Activated naive CD4-positive, alpha-beta T cell treated with Interleukin-2 at 50 U/mL for 16 hours (primary cell): Measurements from ENCODE around the gene DACH1.
"Not testable (repeated sequence)": the region's sequence is repeated elsewhere in the genome, so short reads cannot be mapped to it uniquely, and the experiment has no call there.

ENCODE experiments used
- DNase-seq: peaks from one replicate; pipeline ENCODE4 v3.0.0-alpha.2; 2020

The DACH1 gene

DNA sequence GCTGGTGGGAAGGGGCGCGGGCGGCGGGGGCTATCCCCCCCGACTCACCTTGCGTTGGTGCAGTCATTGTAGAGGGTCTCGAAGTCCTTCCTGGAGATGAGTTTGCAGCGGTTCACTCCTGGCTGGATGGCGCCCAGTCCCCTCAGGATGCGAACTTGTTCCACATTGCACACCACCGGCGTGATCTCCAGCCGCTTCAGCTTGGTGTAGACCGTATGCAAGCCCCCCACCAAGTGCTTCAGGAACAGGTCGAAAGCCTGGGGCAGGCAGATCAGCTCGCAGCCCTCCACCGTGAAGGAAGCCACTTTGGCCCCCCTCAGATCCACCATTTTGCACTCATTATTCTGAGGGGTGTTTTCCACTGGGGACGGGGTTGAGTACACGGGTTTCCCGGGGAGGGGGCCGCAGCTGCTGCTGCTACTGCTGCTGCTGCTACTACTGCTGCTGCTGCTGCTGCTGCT lies 1.1 kb downstream of the DACH1 start:
- no peak for DNase-seq

DNA sequence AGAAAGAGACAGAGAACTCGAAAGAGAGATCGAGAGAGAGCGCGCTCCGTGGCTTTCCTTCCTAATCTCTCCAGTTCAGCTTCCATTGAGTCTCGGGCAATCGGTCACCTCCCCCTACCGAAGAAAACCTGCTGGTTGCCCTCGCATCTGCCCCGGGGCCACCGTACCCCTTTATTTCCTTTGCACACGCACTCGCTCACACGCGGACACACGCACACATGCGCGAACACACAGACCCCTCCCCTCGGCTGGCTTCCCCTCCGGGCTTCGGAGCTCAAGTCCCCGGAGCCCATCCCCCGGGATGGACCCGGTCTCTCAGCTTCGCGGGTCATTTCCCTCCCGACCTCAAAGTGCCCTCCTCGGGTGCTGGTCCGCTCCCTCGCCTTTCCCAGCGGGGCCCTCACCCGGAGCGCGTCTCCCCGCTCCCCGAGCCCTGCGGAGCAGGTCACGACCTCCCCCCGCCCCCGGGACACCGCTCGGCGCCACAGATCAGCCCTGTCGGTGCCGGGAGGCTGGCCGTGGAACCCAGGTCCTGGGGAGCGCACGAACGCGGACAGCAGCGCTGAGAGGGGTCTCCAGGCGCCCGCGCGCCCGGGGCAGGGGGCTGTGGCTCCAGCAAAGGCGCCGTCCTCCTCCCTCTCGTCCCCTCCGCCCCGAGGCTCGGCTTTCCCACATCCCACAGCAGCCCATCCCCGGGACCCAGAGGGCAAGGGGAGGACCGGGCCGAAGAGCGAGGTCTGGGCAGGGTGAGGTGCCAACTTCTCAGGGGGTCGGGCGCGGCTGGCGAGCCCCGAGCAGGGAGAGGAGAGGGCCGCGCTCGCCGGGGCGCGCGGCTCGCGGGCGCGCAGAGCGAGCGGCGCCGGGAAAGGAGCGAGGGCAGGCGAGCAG lies 1.8 kb downstream of the DACH1 start:
- no peak for DNase-seq

DNA sequence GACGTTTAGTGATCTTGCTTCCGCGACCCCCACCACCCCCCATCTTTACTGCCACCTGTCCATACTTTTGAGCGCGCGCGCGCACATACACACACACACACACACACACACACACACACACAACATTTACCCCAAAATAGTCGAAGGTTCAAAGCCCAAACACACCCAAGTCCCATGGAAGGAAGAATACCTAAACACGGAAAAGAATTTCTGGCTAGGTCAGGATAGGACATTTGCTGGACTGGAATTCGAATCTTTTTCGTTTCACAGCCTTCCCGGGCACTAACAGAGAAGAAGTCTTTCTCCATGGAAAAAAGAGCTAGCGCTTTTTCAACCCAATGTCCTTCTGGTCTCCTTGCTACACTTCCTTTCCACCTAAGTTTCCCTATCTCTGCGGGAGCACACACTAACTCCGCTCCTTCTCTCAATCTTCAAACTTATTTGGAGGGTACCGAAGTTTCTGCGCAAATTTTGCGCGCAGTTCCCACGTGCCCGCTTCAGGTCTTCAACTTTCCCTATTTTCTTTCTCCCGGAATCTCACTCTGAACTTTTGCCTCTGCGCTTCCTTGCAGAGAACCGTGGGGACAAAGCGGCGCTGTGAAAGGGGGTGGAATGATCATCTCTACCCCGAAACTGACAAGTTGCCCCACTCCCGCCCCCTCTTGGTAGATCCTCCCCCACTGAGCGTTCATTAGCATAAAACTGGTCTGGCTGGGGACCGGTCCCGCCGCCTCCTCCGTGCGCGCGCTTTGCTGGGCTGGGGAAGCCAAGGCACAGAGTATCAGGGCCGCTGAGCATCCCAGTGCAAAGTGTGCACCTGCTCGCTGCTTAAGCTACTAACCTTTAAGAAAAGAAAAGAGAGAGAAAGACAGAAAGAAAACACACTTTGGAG lies 2.7 kb downstream of the DACH1 start:
- no peak for DNase-seq

DNA sequence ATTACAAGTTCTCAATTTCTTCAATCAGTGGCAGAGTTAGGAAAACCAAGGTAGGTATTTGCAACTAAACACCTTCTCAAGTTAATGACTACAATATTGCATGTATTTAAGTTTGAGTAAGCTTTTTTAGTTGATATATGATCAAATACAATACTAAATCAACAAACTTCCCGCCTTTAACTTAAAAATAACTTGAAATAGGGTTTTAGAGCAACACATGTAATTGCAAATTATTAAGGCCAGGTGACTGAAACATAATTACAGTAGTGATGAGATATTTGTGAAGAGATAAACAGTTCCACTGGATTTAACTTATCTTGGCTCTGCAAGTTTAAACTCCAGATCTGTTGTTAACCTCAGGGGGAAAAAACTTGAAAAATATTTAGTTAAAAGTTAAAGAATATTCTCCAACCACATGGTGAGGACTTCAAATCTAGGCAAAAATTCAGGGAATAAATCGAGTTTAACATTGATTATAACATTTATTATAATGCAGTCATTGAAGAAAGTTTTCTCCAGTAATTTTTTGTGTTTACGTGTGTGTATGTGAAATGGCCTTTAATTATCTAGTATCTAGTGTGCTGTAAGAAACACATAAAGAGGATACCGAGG lies 3.6 kb downstream of the DACH1 start:
- no peak for DNase-seq

DNA sequence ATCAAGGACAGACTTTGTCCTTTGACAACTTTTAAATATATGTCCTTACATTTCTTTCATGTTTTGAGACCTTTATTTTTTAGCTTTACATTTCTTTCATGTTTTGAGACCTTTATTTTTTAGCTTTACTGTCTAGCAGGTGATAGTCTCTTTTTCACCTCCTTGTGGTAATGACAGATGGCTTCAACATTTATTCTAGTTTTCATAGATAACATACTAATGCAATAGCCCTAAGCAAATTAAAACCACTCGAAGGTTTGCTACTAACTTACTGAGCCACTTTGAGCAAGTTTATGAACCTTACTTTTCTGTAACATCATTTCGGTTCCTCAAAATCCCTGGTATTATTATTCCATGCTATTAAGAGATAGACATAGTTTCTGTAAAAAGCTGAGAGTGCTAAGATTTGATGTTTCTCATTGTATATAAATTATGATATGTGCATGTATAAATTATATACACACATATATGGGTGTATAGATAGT lies 4.5 kb downstream of the DACH1 start:
- DNase-seq = no peak

DNA sequence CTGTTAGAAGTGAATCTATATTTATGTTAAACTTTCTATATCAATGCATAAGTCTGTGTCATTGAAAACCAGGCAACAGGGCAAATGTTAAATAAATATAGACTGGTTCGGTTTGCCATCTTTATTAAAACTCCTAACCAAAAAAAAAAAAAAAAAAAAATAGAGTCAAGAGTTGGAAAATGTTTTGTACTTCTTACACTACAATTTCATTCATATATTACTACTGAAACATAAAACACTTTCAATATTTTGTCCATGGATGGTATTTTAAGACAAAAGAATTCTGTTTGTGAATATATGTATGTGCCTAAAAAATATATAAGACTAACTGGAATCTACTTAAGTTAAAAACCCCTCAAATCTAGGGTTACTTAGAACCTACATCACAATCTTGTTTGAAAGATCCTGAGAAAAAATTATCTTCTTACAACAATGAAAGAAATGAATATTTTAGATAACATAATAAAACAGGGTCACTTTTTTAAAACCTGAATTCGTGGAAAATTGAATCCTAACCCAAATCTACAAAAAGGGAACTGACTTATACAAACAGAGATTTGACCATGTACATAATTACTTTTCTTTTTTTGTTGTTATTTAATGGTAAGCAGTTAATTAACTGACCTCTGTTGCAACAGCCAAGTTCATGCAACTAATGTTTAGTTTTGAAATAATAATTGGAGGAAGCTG lies 5.1 kb downstream of the DACH1 start:
- DNase-seq = no peak

DNA sequence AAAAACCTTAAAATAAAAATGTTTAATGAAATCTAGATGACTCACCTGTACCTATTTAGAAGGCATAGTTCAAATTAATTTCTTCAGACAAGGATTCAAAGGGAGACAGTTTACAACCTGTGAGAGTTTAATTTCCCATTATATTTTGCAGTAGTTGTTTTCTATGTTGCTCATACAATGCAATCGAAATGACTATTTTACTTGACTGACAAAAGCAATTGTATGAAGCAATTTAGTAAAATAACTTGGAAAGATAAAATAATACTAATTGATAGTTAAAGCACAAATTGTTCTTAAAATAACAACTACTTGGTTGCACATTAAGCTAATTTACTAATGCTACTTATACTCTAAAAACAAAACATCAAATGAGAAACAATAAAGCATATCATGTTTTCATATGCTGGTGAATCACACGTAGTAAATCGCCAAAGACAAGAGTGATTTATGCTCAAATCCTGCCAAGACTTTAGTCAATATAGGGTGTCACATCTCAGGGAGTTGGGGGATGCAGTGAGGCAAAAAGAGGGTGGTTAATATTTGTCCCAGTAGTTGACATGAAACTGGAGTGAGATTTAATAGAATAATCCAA lies 6.4 kb downstream of the DACH1 start:
- DNase-seq = no peak

DNA sequence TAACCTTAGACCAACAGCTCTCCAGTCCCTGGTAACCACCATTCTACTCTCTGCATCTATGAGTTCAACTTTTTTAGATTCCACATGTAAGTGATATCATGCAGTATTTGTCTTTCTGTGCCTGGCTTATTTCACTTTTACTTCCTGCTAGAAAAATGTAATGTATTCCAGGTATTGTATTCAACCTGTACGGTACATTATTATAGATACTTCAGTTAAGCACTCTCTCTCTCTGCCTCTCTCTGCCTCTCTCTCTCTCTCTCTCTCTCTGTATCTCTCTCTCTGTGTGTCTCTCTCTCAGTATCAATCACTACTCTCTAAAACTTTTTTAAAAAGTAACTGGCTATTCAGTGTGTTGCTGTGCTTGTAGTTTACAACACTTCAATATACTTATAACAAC lies 8.4 kb downstream of the DACH1 start:
- no peak for DNase-seq

DNA sequence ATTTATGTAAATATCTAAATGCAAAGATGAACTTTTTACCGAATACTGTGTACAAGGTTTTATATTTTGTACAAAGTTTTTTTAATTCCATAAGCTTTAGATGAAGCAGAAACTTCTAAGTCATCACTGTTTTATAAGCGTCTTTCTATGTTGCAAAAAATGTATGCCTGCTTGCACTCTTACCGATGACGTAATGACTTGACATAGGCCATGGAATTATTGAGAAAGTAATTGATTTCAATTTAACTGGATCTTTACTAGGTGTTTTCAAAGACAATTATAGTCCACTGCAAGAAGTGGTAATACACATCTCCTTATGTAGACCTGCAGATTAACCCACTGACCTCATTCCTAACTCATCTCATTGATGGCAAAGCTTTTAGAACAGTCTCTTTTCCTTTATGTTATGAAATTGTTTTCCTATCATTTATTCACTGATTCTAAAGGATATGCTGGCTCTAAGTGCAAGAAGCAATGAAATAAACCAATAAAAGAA lies 10.4 kb downstream of the DACH1 start:
- no peak for DNase-seq

DNA sequence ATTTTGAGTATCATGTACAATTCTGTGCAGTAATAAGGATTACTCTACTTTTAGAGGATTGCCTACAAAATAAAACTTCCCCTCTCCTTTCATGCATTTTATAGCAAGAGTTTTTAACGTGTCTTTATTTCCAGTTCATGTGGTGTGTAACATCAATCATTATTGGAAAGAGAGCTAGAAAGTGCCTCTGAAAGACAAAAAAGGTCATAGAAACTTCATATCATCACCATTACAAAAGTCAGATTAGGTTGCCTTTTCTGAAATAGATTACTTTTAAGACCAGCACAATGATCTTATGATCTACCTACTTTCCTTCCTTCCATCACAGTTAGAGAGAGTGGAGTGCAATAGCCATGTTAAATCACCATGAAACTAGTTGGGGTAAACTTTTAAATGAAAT lies 12.6 kb downstream of the DACH1 start:
- no peak for DNase-seq

DNA sequence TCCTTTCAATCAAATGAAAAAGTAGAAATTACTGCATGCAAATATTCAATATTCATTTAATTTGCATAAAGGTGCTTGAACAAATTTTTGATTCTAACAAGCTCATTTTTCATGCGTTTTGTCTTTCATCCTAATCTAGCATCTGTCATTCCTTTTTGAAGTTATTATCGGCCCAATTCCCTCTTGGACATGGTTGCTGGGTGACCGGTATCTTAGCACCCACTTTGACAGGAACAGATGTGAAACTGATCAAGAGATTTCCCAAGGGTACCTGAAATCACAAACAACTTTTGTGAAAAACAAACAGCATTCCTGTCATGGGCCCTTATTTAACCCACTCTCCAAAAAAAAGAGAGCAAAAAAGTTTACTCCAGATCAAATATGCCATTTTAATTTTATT lies 13.3 kb downstream of the DACH1 start:
- no peak for DNase-seq

DNA sequence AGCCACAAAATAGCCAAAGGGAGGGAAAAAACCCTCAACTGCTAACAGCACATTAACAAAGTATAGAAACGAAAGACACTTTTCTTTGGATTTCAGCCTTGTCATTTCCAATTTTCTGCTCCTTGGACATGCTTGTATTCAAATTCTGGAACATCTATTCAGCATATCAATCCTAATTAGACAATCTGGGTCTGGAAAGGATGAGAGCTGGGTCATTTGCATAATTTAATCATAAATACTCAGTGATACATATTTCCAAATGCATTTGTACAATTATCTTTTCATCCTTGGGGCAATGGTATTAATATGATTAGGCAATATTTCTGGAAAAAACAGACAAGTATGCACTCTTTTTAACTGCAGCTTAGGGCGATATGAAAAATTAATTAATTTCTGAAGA lies 14.3 kb downstream of the DACH1 start:
- no peak for DNase-seq

DNA sequence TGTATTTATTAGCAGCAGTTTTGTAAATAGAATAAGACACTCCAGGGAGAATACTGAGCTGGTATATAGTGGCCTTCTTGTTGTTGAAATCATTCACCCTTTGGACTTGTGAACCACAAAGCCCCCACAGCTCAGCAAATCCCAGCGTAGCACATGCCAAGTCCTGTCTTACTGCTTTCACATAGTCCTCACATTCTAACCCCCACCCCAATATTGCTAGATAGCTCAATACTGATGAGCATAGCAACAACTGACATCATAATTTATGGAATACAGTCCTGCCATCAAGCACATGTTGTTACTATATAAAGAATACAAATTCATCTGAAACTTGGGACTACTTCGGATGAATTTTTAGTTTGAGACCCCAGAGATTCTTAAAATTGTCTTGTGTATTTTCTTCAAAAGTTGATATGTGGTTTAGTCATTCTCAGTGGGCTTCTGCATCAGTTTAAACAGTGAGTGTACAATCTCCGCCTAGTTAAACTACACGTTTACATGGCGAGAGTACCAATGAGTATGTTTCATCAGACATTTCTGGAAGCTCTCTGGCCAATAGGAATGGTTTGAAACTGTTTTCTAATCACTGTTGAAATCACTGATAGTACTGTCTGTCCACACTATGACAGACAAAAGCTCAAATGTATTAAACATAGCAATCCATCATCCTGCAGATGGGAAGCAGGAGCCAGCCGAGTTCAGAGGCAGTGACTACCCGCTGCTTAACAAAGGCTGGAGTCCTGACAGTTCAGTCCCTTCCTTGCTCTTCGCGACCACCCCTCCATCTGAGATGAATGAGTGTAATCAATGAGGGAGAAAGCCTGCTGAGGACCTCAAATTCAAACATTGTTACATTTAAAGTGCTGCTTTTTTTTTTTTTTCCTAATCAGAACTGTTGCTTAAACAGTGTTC lies 15.2 kb downstream of the DACH1 start:
- DNase-seq = no peak

DNA sequence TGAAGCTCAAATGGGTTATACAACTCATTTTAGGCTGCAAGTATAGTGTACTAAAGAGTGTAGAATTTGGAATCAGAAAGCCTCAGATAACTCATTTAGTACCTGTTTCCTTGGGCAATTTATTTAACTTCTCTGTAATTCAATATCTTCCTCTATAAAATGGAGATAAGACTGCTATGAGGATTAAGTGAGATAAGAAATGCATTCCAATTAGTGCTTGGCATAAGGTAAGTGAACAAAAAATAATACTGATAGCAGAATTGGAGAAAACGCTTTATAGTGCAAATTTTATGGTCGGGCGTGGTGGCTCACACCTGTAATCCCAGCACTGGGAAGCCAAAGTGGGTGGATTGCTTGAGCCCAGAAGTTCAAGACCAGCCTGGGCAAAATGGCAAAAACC lies 25.0 kb downstream of the DACH1 start:
- DNase-seq = no peak

DNA sequence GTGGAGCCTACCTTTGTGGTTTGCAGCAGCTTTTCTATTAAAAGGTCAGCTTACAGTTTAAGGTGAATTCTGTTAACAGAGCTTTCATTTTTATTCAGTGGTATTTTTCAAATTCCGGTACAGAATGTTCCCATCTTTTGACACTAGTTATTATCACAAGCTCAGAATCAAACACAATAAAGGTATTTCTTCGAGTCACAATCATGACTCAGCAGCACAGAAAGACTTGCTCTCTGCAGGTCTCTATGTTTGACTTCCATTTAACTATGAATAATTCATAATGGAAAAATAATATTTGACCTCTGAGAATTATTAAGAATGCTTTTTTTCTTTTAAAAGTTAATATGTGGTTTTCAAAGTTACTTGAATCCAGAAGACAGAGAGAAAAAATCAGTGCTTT lies 28.2 kb downstream of the DACH1 start:
- DNase-seq = no peak

DNA sequence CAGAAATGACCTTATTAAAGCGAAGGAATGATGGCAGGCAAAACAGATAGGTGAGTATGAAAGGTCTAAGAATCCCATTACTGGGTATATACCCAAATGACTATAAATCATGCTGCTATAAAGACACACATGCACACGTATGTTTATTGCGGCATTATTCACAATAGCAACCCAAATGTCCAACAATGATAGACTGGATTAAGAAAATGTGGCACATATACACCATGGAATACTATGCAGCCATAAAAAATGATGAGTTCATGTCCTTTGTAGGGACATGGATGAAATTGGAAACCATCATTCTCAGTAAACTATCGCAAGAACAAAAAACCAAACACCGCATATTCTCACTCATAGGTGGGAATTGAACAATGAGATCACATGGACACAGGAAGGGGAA lies 29.4 kb downstream of the DACH1 start:
- DNase-seq = not testable (repeated sequence)

DNA sequence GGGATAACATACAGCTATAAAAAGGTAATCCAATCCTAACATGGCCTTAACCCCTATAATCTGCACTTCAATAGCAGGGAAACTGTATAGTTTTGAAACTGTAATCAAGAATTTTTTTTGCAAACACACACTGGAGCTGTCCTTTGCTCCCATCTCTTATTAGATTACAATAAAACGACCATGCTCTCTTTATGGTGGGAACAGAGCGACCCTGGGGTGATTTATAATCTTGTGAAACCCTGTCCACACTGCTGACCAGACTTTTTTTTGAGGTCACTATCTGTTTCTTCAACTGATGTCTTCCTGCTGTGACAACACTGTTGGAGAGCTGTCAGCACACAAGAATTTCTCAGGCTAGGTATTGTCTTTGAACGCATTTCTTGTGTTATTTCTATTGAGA lies 35.3 kb downstream of the DACH1 start:
- no peak for DNase-seq

DNA sequence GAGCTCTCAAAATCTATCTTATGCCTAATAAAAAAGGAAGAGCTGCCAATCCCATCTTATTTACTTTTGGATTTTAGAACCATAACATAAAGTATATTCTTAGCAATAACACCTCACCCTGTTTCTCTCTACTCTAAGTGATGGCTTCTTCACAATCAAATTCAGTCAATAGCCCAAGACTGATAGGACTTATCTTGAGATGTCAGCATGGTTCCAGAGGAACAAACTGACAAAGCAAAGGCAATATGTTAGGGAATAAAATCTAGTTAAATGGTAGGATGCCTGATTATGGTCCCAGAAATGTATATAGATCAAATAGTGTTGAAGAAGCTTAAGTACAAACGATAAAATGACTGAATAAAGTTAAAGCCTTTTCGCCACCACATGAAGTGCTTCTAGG lies 36.3 kb downstream of the DACH1 start:
- DNase-seq = no peak

DNA sequence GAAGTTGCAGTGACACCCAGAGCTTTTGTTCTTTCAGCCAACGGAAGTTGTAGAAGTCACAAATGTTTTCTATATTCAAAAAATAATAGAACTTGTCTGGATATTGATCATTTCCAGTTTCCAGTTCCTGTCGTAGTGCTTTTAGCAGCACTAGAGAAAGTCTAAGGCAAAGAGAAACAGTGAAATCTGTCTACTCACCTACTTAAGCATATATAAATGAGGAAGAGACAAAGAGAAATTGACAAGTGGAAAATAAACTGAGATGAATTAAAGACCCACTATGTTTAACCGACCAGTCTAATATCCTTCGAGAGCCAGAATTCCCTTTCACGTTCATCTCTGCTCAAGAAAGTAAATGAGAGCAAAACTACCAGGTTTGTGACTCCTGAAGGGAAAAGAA lies 36.7 kb downstream of the DACH1 start:
- no peak for DNase-seq

DNA sequence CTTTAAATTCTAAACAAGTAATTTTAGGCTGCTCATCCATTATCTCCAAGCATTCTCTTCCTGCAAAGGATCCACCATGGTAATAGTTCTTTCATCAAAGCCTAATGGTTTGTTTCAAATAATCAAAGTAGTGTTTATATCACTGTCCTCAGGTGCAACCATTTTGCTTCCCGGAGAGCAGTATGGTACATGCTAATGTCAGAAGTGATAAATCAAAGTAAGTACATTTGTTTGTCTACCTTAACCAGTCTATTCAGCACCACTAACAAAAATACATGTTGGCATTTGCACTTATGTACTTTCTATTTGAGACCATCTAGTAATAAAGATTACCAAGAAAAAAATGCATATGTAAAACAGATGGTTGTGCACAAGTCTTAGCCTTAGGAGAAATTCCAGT lies 37.5 kb downstream of the DACH1 start:
- DNase-seq = no peak

DNA sequence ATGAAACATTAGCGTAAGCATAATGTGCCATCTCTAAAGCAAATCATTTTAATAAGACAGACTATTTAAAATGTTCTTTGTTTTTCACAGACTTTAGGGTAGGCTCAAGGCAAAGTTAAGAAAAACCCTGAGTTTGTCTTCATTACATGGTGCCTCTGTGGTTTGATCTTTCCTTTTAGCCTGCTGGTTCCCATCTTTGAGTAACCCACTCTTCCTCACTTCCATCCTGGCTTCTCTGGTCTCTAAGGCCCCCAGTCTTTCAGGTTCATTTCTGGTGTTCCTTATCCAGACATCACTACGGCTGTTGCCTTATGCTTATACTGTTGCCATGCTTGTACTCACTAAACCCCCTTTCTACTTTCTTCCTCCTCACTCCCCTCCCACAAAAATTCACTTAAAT lies 38.4 kb downstream of the DACH1 start:
- DNase-seq = no peak
